Activated B cell treated with CpG ODN at 0.5 μM for 24 hours (primary cell): ENCODE measurements around the gene LENG9. TPM values are rescaled to one million over a fixed set of nuclear protein-coding genes. Genes with fewer than 3 reads are reported as not detected.

Source experiments
- ATAC-seq: fragments of 200-7000 bp; cut with Tn5 transposase; one replicate; pipeline ENCODE4 v1.10.0; 2021; ENCODE audit warnings: low read depth, mild to moderate bottlenecking, moderate library complexity
- CTCF ChIA-PET: fragments of 350-600 bp; sonication (Branson Sonifier 250); formaldehyde crosslinking; loops from one replicate; lab custom pipeline; 2021; ENCODE audit warnings: antibody characterized with exemption; lab: Charles Lee
- POLR2A ChIA-PET: fragments of 350-600 bp; sonication (Branson Sonifier 250); formaldehyde crosslinking; loops from one replicate; lab custom pipeline; 2021; ENCODE audit warnings: antibody characterized with exemption; lab: Charles Lee
- DNase-seq: peaks from one replicate; pipeline ENCODE4 v3.0.0; 2022
- H3K27ac Mint-ChIP-seq: one replicate; pipeline ENCODE4 v1.8.0; 2020; ENCODE audit warnings: mixed read lengths
- H3K27me3 Mint-ChIP-seq: one replicate; pipeline ENCODE4 v1.8.0; 2021; ENCODE audit warnings: mixed read lengths
- H3K36me3 Mint-ChIP-seq: one replicate; pipeline ENCODE4 v1.8.0; 2021; ENCODE audit warnings: low read depth, mixed read lengths
- H3K4me1 Mint-ChIP-seq: one replicate; pipeline ENCODE4 v1.8.0; 2021; ENCODE audit warnings: mixed read lengths
- H3K4me3 Mint-ChIP-seq: one replicate; pipeline ENCODE4 v1.8.0; 2020; ENCODE audit warnings: mild to moderate bottlenecking, mixed read lengths
- H3K9me3 Mint-ChIP-seq: one replicate; pipeline ENCODE4 v1.8.0; 2020; ENCODE audit warnings: mixed read lengths
- intact Hi-C: fragments of 100-400 bp; cut with micrococcal nuclease; formaldehyde crosslinking; loops from one replicate; pipeline ENCODE4 v1.15.1; 2024
- total RNA-seq: library from RNA; stranded (reverse); gene quantifications from 2 replicates; pipeline ENCODE4 v1.2.3, GENCODE V29; 2022
- TF ChIP-seq, protein P1 (sequence below): fragments of 200-600 bp; IDR thresholded peaks from one replicate; pipeline ENCODE4 v1.8.0; 2022; ENCODE audit warnings: antibody characterized with exemption, mild to moderate bottlenecking

LENG9 gene
- total RNA-seq, 1 donor from 2014 or later: 8.5 TPM

DNA sequence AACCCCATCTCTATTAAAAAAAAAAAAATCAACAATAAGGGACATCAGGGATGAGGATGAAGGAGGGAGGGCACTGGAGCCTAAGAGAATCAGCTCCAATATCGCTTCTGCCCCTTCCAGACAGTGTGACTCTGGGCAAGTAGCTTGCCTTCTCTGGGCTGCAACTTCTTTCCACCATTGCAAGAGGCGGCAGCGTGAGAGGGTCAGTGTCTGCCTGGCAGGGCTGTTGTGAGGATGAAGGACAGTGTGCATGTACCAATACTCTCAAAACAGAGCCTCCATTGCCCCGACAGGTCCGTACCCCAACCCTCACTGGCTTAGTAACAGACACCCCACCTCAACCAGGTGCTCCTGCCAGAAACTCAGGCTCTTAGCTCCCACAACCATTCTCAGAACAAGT is 29.9 kb downstream of the LENG9 start:
- peaks cover 4% of the 10 kb centered on the region for H3K36me3 Mint-ChIP-seq
- POLR2A ChIA-PET: interaction anchor here (0.6 kb wide), 1 partner anchor 48 kb away, joined by 8 read pairs; no protein-coding TSS in a partner anchor
- DNase-seq (no peak), ATAC-seq (no peak)
- H3K27me3 Mint-ChIP-seq: peaks cover 5% of the 10 kb centered on the region
- no peaks in the 10 kb centered on the region for H3K9me3 Mint-ChIP-seq
- TF ChIP-seq, protein P1, sequence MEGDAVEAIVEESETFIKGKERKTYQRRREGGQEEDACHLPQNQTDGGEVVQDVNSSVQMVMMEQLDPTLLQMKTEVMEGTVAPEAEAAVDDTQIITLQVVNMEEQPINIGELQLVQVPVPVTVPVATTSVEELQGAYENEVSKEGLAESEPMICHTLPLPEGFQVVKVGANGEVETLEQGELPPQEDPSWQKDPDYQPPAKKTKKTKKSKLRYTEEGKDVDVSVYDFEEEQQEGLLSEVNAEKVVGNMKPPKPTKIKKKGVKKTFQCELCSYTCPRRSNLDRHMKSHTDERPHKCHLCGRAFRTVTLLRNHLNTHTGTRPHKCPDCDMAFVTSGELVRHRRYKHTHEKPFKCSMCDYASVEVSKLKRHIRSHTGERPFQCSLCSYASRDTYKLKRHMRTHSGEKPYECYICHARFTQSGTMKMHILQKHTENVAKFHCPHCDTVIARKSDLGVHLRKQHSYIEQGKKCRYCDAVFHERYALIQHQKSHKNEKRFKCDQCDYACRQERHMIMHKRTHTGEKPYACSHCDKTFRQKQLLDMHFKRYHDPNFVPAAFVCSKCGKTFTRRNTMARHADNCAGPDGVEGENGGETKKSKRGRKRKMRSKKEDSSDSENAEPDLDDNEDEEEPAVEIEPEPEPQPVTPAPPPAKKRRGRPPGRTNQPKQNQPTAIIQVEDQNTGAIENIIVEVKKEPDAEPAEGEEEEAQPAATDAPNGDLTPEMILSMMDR: no peak
- CTCF ChIA-PET: no interaction called here
- intact Hi-C loops: no loop called here
- no peak overlapping the region for H3K27ac Mint-ChIP-seq
- H3K4me1 Mint-ChIP-seq: peaks cover 20% of the 10 kb centered on the region
- H3K4me3 Mint-ChIP-seq: no peak overlapping the region

DNA sequence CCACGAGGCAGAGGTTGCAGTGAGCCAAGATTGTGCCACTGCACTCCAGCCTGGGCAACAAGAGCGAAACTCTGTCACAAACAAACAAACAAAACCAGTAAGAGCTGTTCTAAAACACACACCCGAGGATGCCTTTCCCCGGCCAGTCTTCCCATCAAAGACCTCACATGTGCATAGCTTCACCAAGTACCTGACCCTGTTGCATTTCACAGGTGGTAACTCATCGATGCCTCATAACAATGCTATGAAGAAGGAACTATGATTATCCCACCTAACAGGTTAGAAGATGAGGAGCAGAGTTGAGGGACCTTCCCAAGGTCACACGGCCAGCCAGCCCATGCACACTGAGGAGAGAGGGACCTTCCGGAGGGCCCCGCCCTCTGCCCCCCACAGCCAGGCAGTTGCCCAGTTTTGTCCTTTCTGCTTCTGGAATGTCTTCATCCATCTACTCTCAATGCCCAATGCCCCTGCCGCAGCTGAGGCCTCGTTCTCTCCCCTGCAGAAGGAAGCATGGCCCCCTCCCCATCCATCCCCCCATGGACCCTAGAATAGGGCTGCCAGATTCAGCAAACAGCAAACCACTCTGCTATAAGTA is 31.3 kb downstream of the LENG9 start:
- no peak overlapping the region for H3K27ac Mint-ChIP-seq
- peaks cover 20% of the 10 kb centered on the region for H3K4me1 Mint-ChIP-seq
- CTCF ChIA-PET: no interaction called here
- H3K36me3 Mint-ChIP-seq: peaks cover 2% of the 10 kb centered on the region
- TF ChIP-seq, protein P1: no peak
- POLR2A ChIA-PET: no interaction called here
- H3K4me3 Mint-ChIP-seq: no peak overlapping the region
- no peaks in the 10 kb centered on the region for H3K9me3 Mint-ChIP-seq
- H3K27me3 Mint-ChIP-seq: peaks cover 12% of the 10 kb centered on the region
- intact Hi-C loops: no loop called here
- ATAC-seq (no peak), DNase-seq (no peak)

- H3K27ac Mint-ChIP-seq: no peak overlapping the region
- TF ChIP-seq, protein P1: no peak
- no peaks in the 10 kb centered on the region for H3K9me3 Mint-ChIP-seq
- ChIA-PET POLR2A (interaction anchor here (1.0 to 1.7 kb wide), 3 partner anchors 12 to 32 kb away, joined by 4 to 6 read pairs (median 5); partner anchors contain the start of genes LENG8 and LENG9), CTCF (no interaction called here)
- DNase-seq (no peak), ATAC-seq (no peak)
- peaks cover 20% of the 10 kb centered on the region for H3K4me1 Mint-ChIP-seq
- intact Hi-C loops: loop anchor here (1.0 kb wide), 1 partner anchor 47 kb away; no protein-coding TSS in a partner anchor
- no peak overlapping the region for H3K4me3 Mint-ChIP-seq
- no peaks in the 10 kb centered on the region for H3K36me3 Mint-ChIP-seq
- H3K27me3 Mint-ChIP-seq: peaks cover 16% of the 10 kb centered on the region
Observed at GRCh38 chr19:54431255-54431838, 32.2 kb downstream of the LENG9 start.

DNA sequence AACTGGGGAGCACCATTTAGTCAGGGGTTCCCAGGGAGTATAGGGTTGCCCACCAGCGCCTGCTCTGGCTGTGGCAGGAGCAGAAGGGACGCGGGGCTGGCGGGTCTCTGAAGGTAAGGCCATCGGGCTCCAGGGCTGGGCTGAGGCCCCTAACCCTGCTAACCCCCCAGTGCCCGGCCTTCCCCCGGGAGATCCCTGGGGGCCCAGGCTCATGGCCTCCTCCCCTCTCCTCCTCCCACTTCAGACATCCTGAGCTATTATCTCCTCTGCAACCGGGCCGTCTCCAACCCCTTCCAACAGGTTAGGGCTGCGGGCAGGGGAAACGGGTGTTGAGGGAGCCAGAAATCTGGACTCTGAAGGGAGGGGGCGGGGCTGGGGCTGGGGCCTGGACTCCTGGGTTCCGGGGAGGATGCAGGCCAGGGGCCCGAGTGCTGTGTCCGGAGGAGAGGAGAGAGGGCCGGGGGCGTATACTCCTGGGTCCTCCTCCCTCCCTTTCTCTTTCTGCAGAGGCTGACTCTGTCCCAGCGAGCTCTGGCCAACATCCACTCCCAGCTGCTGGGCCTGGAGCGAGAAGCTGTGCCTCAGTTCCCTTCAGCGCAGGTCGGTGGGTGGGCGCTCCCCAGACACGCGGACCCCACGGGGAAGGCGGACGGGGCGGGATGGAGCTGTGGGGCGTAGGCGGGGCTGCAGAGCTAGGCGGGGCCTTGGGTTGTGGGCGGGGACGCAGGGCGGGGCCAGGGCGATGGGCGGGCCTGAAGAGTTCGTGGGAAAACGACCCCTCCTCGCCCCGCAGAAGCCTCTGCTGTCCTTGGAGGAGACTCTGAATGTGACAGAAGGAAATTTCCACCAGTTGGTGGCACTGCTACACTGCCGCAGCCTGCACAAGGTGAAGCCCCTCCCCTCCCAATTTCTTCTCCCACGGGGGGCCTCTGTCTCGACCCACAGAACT is 33.0 kb downstream of the LENG9 start:
- peaks cover 23% of the 10 kb centered on the region for H3K27me3 Mint-ChIP-seq
- no peak overlapping the region for H3K27ac Mint-ChIP-seq
- POLR2A ChIA-PET: interaction anchor here (1.0 to 1.7 kb wide), 3 partner anchors 13 to 33 kb away, joined by 4 to 6 read pairs (median 5); partner anchors contain the start of genes LENG8 and LENG9
- intact Hi-C loops: loop anchor here (1.0 kb wide), 1 partner anchor 48 kb away; no protein-coding TSS in a partner anchor
- CTCF ChIA-PET: no interaction called here
- ATAC-seq: peak; percentile 93
- peak; percentile 34 for DNase-seq
- H3K4me1 Mint-ChIP-seq: peaks cover 20% of the 10 kb centered on the region
- H3K36me3 Mint-ChIP-seq: no peaks in the 10 kb centered on the region
- TF ChIP-seq, protein P1: no peak
- H3K4me3 Mint-ChIP-seq: peak overlapping the region; percentile 58
- H3K9me3 Mint-ChIP-seq: no peaks in the 10 kb centered on the region
